Urothelium cell line (cell line): ENCODE measurements around the gene TYRO3.
"Not testable (repeated sequence)": the region's sequence is repeated elsewhere in the genome, so short reads cannot be mapped to it uniquely, and the experiment has no call there.

Source experiments
- DNase-seq: peaks from one replicate; pipeline ENCODE4 v3.0.0; 2011; ENCODE audit warnings: low spot score, mixed read lengths
- FAIRE-seq: peaks from 2 replicates; lab custom pipeline; 2011; peaks lifted over from hg19 to GRCh38; lab: Jason Lieb, UNC

The TYRO3 gene

GRCh38 chr15:41571948-41572347 is 12.9 kb downstream of the TYRO3 start:
- FAIRE-seq (no peak), DNase-seq (no peak)

DNA sequence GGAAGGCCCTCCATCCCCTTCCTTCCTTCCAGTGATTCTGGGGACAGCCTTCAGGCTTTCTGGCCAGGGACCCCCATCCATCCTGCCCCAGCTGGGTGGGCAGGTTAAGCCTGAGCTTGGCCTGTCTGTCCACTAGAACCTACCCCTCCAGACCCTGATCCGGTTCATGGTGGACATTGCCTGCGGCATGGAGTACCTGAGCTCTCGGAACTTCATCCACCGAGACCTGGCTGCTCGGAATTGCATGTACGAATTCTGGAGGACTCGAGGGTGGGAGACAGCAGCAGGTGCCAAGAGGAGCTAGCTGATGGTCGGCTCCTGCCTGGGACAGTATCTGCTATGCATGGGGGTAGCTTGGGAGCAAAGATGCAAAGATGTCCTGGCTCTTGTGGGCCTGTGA is 13.9 kb downstream of the TYRO3 start:
- FAIRE-seq (no peak), DNase-seq (no peak)

DNA sequence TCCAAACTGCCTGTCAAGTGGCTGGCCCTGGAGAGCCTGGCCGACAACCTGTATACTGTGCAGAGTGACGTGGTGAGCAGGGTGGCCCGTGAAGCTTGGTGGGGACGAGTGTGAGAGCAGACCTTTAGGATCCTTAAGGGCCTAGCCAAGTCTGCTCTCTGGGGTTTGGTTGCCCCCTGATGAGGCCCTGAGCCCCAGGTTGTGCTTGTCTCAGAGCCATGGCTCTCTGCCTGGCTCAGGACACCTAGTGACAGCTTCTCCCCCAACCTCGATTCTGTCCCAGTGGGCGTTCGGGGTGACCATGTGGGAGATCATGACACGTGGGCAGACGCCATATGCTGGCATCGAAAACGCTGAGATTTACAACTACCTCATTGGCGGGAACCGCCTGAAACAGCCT is 14.4 kb downstream of the TYRO3 start:
- FAIRE-seq: no peak
- no peak for DNase-seq

DNA sequence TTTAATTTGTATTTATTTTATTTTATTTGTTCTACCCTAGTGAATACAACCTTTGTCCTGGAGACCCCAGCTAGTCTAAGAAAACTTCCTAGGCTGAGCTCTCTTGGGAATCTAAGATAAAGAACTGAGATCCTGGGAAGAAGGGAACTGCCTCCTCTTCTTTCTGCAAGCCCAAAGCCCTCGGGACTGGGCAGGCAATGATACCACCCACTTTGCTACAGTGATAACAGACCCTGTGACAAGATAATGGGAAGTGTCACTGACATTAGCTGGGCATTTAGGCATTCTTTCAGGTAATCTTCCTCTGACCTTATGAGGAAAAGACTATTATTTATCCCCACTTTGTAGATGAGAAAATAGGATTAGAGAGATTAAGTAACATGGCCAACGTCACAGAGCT is 15.1 kb downstream of the TYRO3 start:
- no peak for FAIRE-seq
- no peak for DNase-seq

DNA sequence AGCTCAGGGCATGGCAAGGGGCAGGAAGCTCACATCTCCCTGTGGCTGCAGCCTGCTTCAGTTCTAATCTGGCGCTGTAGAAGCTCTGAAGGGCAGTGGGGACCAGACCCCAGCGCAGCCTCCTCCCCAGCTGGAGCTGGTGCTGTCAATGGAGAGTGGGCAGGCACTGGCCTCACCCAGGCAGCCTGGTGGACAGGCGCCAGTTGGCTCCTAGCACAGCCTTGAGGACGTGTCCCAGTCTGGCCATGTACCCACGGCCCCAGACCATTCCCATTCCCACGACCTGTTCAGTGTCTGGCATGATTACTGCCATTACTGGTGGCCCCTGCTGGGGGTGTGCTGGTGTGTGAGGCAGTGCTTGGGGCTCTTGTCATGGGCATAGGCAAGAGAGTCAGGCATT is 16.3 kb downstream of the TYRO3 start:
- no peak for FAIRE-seq
- DNase-seq: no peak

DNA sequence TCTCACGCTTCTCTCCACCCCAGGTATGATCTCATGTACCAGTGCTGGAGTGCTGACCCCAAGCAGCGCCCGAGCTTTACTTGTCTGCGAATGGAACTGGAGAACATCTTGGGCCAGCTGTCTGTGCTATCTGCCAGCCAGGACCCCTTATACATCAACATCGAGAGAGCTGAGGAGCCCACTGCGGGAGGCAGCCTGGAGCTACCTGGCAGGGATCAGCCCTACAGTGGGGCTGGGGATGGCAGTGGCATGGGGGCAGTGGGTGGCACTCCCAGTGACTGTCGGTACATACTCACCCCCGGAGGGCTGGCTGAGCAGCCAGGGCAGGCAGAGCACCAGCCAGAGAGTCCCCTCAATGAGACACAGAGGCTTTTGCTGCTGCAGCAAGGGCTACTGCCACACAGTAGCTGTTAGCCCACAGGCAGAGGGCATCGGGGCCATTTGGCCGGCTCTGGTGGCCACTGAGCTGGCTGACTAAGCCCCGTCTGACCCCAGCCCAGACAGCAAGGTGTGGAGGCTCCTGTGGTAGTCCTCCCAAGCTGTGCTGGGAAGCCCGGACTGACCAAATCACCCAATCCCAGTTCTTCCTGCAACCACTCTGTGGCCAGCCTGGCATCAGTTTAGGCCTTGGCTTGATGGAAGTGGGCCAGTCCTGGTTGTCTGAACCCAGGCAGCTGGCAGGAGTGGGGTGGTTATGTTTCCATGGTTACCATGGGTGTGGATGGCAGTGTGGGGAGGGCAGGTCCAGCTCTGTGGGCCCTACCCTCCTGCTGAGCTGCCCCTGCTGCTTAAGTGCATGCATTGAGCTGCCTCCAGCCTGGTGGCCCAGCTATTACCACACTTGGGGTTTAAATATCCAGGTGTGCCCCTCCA is 19.1 kb downstream of the TYRO3 start:
- DNase-seq: no peak
- FAIRE-seq: no peak

DNA sequence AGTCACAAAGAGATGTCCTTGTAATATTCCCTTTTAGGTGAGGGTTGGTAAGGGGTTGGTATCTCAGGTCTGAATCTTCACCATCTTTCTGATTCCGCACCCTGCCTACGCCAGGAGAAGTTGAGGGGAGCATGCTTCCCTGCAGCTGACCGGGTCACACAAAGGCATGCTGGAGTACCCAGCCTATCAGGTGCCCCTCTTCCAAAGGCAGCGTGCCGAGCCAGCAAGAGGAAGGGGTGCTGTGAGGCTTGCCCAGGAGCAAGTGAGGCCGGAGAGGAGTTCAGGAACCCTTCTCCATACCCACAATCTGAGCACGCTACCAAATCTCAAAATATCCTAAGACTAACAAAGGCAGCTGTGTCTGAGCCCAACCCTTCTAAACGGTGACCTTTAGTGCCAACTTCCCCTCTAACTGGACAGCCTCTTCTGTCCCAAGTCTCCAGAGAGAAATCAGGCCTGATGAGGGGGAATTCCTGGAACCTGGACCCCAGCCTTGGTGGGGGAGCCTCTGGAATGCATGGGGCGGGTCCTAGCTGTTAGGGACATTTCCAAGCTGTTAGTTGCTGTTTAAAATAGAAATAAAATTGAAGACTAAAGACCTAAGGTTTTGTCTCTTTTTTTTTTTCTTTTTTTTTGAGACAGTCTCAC is 19.8 kb downstream of the TYRO3 start:
- FAIRE-seq: no peak

DNA sequence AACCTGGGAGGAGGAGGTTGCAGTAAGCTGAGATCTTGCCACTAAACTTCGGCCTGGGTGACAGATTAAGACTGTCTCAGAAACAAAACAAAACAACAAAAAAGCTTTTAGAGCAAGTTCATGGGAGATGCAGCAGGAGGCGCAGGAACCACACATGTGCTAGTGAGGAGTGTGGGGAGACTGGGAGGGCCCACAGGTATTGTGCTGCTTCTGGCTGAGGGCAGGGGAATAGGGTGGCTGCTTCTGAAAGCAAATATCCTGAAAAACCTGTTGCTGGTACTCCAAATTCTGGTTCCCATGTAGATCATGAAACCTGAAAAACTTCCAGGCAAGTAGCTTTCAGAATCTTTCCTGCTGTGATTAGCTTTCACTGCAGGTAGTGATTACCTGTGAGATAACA is 22.1 kb downstream of the TYRO3 start:
- DNase-seq (no peak), FAIRE-seq (no peak)

More for the DNA sequence above, 19.8 kb downstream of the TYRO3 start:
- no peak for DNase-seq

DNA sequence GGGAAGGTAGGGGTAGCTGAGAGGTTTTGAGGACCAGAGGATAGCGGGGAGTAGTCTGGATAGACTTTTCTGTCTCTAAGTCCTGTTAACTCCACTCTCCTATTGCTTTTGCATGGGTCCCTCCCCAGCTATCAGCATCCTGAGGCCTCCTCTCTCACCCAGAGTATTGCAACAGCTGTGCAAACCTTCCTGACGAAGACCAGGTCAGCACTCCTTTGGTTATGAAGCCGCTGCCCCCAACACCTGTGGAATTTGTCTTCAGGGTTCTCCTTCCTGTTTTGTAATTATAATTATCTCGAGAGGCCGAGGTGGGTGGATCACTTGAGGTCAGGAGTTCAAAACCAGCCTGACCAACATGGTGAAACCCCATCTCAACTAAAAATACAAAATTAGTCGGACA is 24.8 kb downstream of the TYRO3 start:
- DNase-seq (no peak), FAIRE-seq (no peak)

- FAIRE-seq (no peak), DNase-seq (no peak)
Measured at GRCh38 chr15:41584636-41585126, 25.7 kb downstream of the TYRO3 start.

GRCh38 chr15:41585127-41586047 is 26.4 kb downstream of the TYRO3 start:
- no peak for FAIRE-seq

DNA sequence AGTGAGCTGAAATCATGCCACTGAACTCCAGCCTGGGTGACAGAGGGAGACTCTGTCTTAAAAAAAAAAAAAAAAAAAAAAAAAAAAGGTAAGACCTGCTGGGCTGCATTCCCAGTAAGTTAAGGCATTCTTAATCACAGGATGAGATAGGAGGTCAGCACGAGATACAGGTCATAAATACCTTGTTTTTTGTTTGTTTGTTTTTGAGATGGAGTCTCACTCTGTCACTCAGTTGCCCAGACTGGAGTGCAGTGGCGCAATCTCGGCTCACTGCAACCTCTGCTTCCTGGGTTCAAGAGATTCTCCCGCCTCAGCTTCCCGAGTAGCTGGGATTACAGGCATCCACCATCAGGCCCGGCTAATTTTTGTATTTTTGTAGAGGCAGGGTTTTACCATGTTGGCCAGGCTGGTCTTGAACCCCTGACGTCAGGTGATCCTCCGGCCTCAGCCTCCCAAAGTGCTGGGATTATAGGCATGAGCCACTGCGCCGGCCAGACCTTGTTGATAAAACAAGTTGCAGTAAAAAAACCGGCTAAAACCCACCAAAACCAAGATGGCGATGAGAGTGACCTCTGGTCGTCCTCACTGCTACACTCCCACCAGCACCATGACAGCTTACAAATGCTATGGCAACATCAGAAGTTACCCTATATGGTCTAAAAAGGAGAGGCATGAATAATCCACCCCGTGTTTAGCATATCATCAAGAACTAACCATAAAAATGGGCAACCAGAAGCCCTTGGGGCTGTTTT is 27.7 kb downstream of the TYRO3 start:
- not testable (repeated sequence) for DNase-seq, FAIRE-seq

More at GRCh38 chr15:41585127-41586047, 26.4 kb downstream of the TYRO3 start:
- DNase-seq: no peak

DNA sequence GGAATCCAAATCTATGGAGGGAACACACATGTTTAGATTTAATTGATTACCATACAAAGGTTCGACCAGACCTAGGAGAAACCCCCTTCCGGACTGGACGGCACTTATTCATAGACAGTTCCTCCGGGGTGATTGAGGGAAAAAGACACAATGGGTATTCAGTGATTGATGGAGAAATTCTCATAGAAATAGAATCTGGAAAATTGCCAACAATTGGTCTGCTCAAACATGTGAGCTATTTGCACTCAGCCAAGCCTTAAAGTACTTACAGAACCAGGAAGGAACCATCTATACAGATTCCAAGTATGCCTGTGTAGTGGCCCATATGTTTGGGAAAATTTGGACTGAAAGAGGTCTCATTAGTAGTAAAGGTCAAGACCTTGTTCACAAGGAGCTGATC is 30.0 kb downstream of the TYRO3 start:
- not testable (repeated sequence) for DNase-seq, FAIRE-seq

DNA sequence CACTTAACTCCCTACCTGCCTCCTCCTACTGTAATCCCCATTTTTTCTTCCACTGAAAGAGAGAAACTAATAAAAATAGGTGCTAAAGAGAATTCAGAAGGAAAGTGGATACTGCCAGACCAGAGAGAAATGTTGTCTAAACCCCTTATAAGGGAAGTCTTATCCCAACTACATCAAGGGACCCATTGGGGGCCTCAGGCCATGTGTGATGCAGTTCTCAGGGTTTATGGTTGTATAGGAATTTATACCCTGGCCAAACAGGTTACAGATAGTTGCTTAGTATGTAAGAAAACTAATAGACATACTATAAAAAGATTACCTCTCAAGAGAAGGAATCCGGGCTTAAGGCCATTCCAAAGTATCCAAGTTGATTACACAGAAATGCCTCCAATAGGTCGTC is 30.6 kb downstream of the TYRO3 start:
- DNase-seq, FAIRE-seq: not testable (repeated sequence)

DNA sequence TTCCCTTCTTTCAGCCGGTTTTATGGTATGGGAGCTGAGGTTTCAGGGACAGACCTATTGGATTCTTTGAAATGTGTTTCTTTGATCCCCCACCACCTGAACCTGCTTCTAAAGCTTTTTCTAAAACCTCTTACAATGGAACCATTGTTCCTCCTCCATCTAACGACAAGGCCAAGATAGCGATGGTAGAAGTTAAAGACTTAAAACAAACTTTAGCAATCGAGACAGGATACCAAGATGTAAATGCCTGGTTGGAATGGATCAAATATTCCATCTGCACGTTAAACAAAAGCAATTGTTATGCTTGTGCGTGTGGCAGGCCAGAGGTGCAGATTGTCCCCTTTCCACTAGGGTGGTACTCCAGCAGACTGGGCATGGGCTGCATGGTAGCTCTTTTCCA is 32.2 kb downstream of the TYRO3 start:
- not testable (repeated sequence) for DNase-seq, FAIRE-seq

GRCh38 chr15:41592718-41593117 is 33.7 kb downstream of the TYRO3 start:
- DNase-seq, FAIRE-seq: not testable (repeated sequence)

GRCh38 chr15:41594801-41595746 is 36.1 kb downstream of the TYRO3 start:
- FAIRE-seq: no peak
- DNase-seq: no peak

GRCh38 chr15:41596972-41597371 is 38.0 kb downstream of the TYRO3 start:
- DNase-seq: no peak
- FAIRE-seq: no peak

- FAIRE-seq (no peak), DNase-seq (no peak)
Measured at GRCh38 chr15:41597787-41598186, 38.8 kb downstream of the TYRO3 start.
